Neural progenitor cell (in vitro differentiated cells): ENCODE results near the gene ZNF547. TPM values are rescaled to one million over a fixed set of nuclear protein-coding genes. Genes with fewer than 3 reads are reported as not detected.
A peak's percentile ranks its signal among the peaks of the same experiment; 100 is the strongest.
"Not testable (repeated sequence)": the region's sequence is repeated elsewhere in the genome, so short reads cannot be mapped to it uniquely, and the experiment has no call there.

Experiments used
- DNase-seq: peaks from one replicate; pipeline ENCODE4 v3.0.0-alpha.2; 2016; ENCODE audit warnings: low spot score
- H2AFZ ChIP-seq: fragments of 200-600 bp; sonication (generic); replicated peaks from 2 replicates; pipeline ENCODE4 v1.6.1; 2016; ENCODE audit warnings: antibody characterized with exemption
- H3F3A ChIP-seq: fragments of 200-600 bp; sonication (generic); 2 replicates; pipeline ENCODE4 v1.6.1; 2016; ENCODE audit warnings: antibody characterized with exemption, low read depth
- H3K27ac ChIP-seq: fragments of 200-600 bp; sonication (generic); 2 replicates; pipeline ENCODE4 v1.5.1; 2016; ENCODE audit warnings: mild to moderate bottlenecking
- H3K27me3 ChIP-seq: fragments of 200-600 bp; sonication (generic); 2 replicates; pipeline ENCODE4 v1.6.1; 2016; ENCODE audit warnings: mild to moderate bottlenecking, moderate library complexity
- H3K36me3 ChIP-seq: fragments of 200-600 bp; sonication (generic); 2 replicates; pipeline ENCODE4 v1.5.1; 2016
- H3K4me1 ChIP-seq: fragments of 200-600 bp; sonication (generic); 2 replicates; pipeline ENCODE4 v1.6.1; 2016; ENCODE audit warnings: mixed run types
- H3K4me2 ChIP-seq: fragments of 200-600 bp; sonication (generic); 2 replicates; pipeline ENCODE4 v1.6.1; 2016
- H3K4me3 ChIP-seq: fragments of 200-600 bp; sonication (generic); 2 replicates; pipeline ENCODE4 v1.5.1; 2016
- H3K79me2 ChIP-seq: fragments of 200-600 bp; sonication (generic); 2 replicates; pipeline ENCODE4 v1.6.1; 2016; ENCODE audit warnings: low read depth
- H3K9ac ChIP-seq: fragments of 200-600 bp; sonication (generic); 2 replicates; pipeline ENCODE4 v1.6.1; 2016
- H3K9me3 ChIP-seq: fragments of 200-600 bp; sonication (generic); 2 replicates; pipeline ENCODE4 v1.5.1; 2016; ENCODE audit warnings: low read depth
- H4K20me1 ChIP-seq: fragments of 200-600 bp; sonication (generic); 2 replicates; pipeline ENCODE4 v1.6.1; 2016; ENCODE audit warnings: low read depth
- H3K27ac Mint-ChIP-seq: 3 replicates; pipeline ENCODE4 v1.8.0; 2021; ENCODE audit warnings: mixed read lengths
- H3K27me3 Mint-ChIP-seq: 2 replicates; pipeline ENCODE4 v1.8.0; 2022; ENCODE audit warnings: low read depth, mild to moderate bottlenecking, inconsistent platforms, moderate library complexity, mixed read lengths; ENCODE audit not compliant: insufficient read depth
- H3K36me3 Mint-ChIP-seq: 3 replicates; pipeline ENCODE4 v1.8.0; 2021; ENCODE audit warnings: mixed read lengths
- H3K4me1 Mint-ChIP-seq: 3 replicates; pipeline ENCODE4 v1.8.0; 2021; ENCODE audit warnings: mixed read lengths
- H3K4me3 Mint-ChIP-seq: 3 replicates; pipeline ENCODE4 v1.8.0; 2021; ENCODE audit warnings: mild to moderate bottlenecking, moderate library complexity, mixed read lengths
- H3K9me3 Mint-ChIP-seq: 3 replicates; pipeline ENCODE4 v1.8.0; 2020; ENCODE audit warnings: mixed read lengths
- CTCF ChIP-seq: fragments of 200-600 bp; sonication (generic); IDR thresholded peaks from 2 replicates; pipeline ENCODE4 v1.5.1; 2017; ENCODE audit warnings: antibody characterized with exemption, mild to moderate bottlenecking
- EZH2 ChIP-seq: fragments of 200-600 bp; sonication (generic); IDR thresholded peaks from 2 replicates; pipeline ENCODE4 v1.6.1; 2017; ENCODE audit warnings: antibody characterized with exemption, mild to moderate bottlenecking, moderate library complexity
- EZH2phosphoT487 ChIP-seq: fragments of 200-600 bp; sonication (generic); IDR thresholded peaks from 2 replicates; pipeline ENCODE4 v1.6.1; 2017; ENCODE audit warnings: antibody characterized with exemption
- total RNA-seq: library from RNA; depleted of rRNA; stranded (reverse); fragments of >200 nt; gene quantifications from 2 replicates; pipeline ENCODE4 v1.2.3, GENCODE V29; 2015; ENCODE audit warnings: low replicate concordance

The ZNF547 gene
- total RNA-seq, 1 donor from 2014 or later = 2.9 TPM

- H3K27me3 Mint-ChIP-seq = no peaks in the 10 kb centered on the region
- no peaks in the 10 kb centered on the region for H3F3A ChIP-seq
- peak overlapping the region; percentile 86 for H3K4me2 ChIP-seq
- no peak for TF ChIP-seq EZH2
- TF ChIP-seq EZH2phosphoT487 = no peak
- TF ChIP-seq CTCF = no peak
- no peaks in the 10 kb centered on the region for H4K20me1 ChIP-seq
- H2AFZ ChIP-seq = no peak overlapping the region
- peaks cover 7% of the 10 kb centered on the region for H3K4me1 ChIP-seq
- no peaks in the 10 kb centered on the region for H3K27me3 ChIP-seq
- H3K36me3 ChIP-seq = no peaks in the 10 kb centered on the region
- H3K9ac ChIP-seq = peak overlapping the region; percentile 78
- peaks cover 9% of the 10 kb centered on the region for H3K4me1 Mint-ChIP-seq
- peak overlapping the region; percentile 84 for H3K4me3 ChIP-seq
- H3K9me3 ChIP-seq = no peaks in the 10 kb centered on the region
- peaks cover 17% of the 10 kb centered on the region for H3K79me2 ChIP-seq
- peak overlapping the region; percentile 98 for H3K4me3 Mint-ChIP-seq
- peaks cover 17% of the 10 kb centered on the region for H3K36me3 Mint-ChIP-seq
- H3K9me3 Mint-ChIP-seq = no peaks in the 10 kb centered on the region
- peak overlapping the region; percentile 30 for H3K27ac ChIP-seq
- DNase-seq = no peak
- H3K27ac Mint-ChIP-seq = peak overlapping the region; percentile 28
Observed at GRCh38 chr19:57363688-57364181, 384 bp downstream of the ZNF547 start.

GRCh38 chr19:57366776-57367175 lies 3.4 kb downstream of the ZNF547 start:
- H3K4me3 Mint-ChIP-seq = no peak overlapping the region
- no peaks in the 10 kb centered on the region for H3K36me3 ChIP-seq
- TF ChIP-seq EZH2 (no peak), CTCF (no peak), EZH2phosphoT487 (no peak)

GRCh38 chr19:57374179-57374578 lies 10.8 kb downstream of the ZNF547 start:
- Histone ChIP-seq H3K4me3 (no peak overlapping the region), H3K4me2 (no peak overlapping the region), H3K9ac (no peak overlapping the region), H3K27ac (no peak overlapping the region), H3K27me3 (no peaks in the 10 kb centered on the region), H3K79me2 (no peaks in the 10 kb centered on the region), H3K9me3 (no peaks in the 10 kb centered on the region), H2AFZ (no peak overlapping the region), H3K4me1 (no peaks in the 10 kb centered on the region), H3F3A (no peaks in the 10 kb centered on the region), H3K36me3 (no peaks in the 10 kb centered on the region), H4K20me1 (no peaks in the 10 kb centered on the region)
- no peak for TF ChIP-seq EZH2phosphoT487
- no peak for TF ChIP-seq EZH2
- TF ChIP-seq CTCF = no peak
- no peak overlapping the region for H3K27ac Mint-ChIP-seq
- DNase-seq = no peak
- H3K9me3 Mint-ChIP-seq = peaks cover 37% of the 10 kb centered on the region
- H3K4me1 Mint-ChIP-seq = no peaks in the 10 kb centered on the region
- peaks cover 2% of the 10 kb centered on the region for H3K27me3 Mint-ChIP-seq
- H3K4me3 Mint-ChIP-seq = no peak overlapping the region
- H3K36me3 Mint-ChIP-seq = peaks cover 52% of the 10 kb centered on the region

More at GRCh38 chr19:57366776-57367175, 3.4 kb downstream of the ZNF547 start:
- H4K20me1 ChIP-seq = no peaks in the 10 kb centered on the region
- H3K4me1 ChIP-seq = peaks cover 7% of the 10 kb centered on the region
- H3F3A ChIP-seq = no peaks in the 10 kb centered on the region
- H3K9ac ChIP-seq = no peak overlapping the region
- H2AFZ ChIP-seq = no peak overlapping the region
- H3K27me3 ChIP-seq = no peaks in the 10 kb centered on the region
- no peak for DNase-seq
- Mint-ChIP-seq H3K27me3 (no peaks in the 10 kb centered on the region), H3K27ac (no peak overlapping the region), H3K4me1 (peaks cover 9% of the 10 kb centered on the region), H3K36me3 (peaks cover 15% of the 10 kb centered on the region), H3K9me3 (no peaks in the 10 kb centered on the region)
- no peak overlapping the region for H3K27ac ChIP-seq
- peaks cover 17% of the 10 kb centered on the region for H3K79me2 ChIP-seq
- no peak overlapping the region for H3K4me3 ChIP-seq
- H3K9me3 ChIP-seq = no peaks in the 10 kb centered on the region
- H3K4me2 ChIP-seq = no peak overlapping the region

- peaks cover 40% of the 10 kb centered on the region for H3K9me3 Mint-ChIP-seq
- H3K4me1 ChIP-seq, H3F3A ChIP-seq, H3K27ac Mint-ChIP-seq, H3K4me3 Mint-ChIP-seq, H3K27me3 ChIP-seq, H4K20me1 ChIP-seq, H3K4me3 ChIP-seq, H3K36me3 ChIP-seq, DNase-seq, H3K4me1 Mint-ChIP-seq, H3K27me3 Mint-ChIP-seq, H3K79me2 ChIP-seq, H3K9ac ChIP-seq, H3K4me2 ChIP-seq, H3K27ac ChIP-seq, H2AFZ ChIP-seq, H3K9me3 ChIP-seq: not testable (repeated sequence)
- peaks cover 52% of the 10 kb centered on the region for H3K36me3 Mint-ChIP-seq
Observed at GRCh38 chr19:57374647-57375046, 11.3 kb downstream of the ZNF547 start.
